Measurements from ENCODE around the gene BCR. TPM values are rescaled to one million over a fixed set of nuclear protein-coding genes. Genes with fewer than 3 reads are reported as not detected.

BCR gene
- total RNA-seq, 3 donors from 2014 or later = 43.6 to 56.0 (median 49.5) TPM

- TF ChIP-seq, protein P1, sequence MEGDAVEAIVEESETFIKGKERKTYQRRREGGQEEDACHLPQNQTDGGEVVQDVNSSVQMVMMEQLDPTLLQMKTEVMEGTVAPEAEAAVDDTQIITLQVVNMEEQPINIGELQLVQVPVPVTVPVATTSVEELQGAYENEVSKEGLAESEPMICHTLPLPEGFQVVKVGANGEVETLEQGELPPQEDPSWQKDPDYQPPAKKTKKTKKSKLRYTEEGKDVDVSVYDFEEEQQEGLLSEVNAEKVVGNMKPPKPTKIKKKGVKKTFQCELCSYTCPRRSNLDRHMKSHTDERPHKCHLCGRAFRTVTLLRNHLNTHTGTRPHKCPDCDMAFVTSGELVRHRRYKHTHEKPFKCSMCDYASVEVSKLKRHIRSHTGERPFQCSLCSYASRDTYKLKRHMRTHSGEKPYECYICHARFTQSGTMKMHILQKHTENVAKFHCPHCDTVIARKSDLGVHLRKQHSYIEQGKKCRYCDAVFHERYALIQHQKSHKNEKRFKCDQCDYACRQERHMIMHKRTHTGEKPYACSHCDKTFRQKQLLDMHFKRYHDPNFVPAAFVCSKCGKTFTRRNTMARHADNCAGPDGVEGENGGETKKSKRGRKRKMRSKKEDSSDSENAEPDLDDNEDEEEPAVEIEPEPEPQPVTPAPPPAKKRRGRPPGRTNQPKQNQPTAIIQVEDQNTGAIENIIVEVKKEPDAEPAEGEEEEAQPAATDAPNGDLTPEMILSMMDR (IDR thresholded peaks at IDR 0.05) = no peak
Measured at GRCh38 chr22:23179381-23180299, 669 bp upstream of the BCR start.

GRCh38 chr22:23180893-23181720 is 798 bp downstream of the BCR start:
- no peaks in the 10 kb centered on the region for H3K36me3 ChIP-seq (ENCODE audit: low read depth)
- peak overlapping the region; percentile 44 for H3K4me3 ChIP-seq
- peaks cover 5% of the 10 kb centered on the region for H3K9me3 ChIP-seq
- DNase-seq (peak in 2 of 3 donors; percentile 56 to 63), ATAC-seq (peak; percentile 5)
- intact Hi-C loops (cut with DNase I, micrococcal nuclease) = no loop called here
- H3K4me1 ChIP-seq (ENCODE audit: low read depth) = peaks cover 39% of the 10 kb centered on the region
- TF ChIP-seq, protein P1 (IDR thresholded peaks at IDR 0.05) = no peak

More at GRCh38 chr22:23179381-23180299, 669 bp upstream of the BCR start:
- intact Hi-C loops (cut with DNase I, micrococcal nuclease) = loop anchor here (2.0 to 5.0 kb wide), 2 partner anchors 99 to 103 kb away; no protein-coding TSS in a partner anchor
- Histone ChIP-seq H3K4me3 (no peak overlapping the region), H3K36me3 (ENCODE audit: low read depth) (no peaks in the 10 kb centered on the region), H3K9me3 (peaks cover 11% of the 10 kb centered on the region), H3K4me1 (ENCODE audit: low read depth) (peaks cover 39% of the 10 kb centered on the region)
- ATAC-seq = peak; percentile 5
- peak in 1 of 3 donors; percentile 62 for DNase-seq

GRCh38 chr22:23181721-23182308 is 1.5 kb downstream of the BCR start:
- DNase-seq = peak in 2 of 3 donors; percentile 43 to 58
- intact Hi-C loops (cut with DNase I, micrococcal nuclease) = no loop called here
- no peaks in the 10 kb centered on the region for H3K9me3 ChIP-seq
- H3K4me3 ChIP-seq = peak overlapping the region; percentile 44
- peaks cover 39% of the 10 kb centered on the region for H3K4me1 ChIP-seq (ENCODE audit: low read depth)
- H3K36me3 ChIP-seq (ENCODE audit: low read depth) = no peaks in the 10 kb centered on the region
- TF ChIP-seq, protein P1 (IDR thresholded peaks at IDR 0.05) = no peak
- ATAC-seq = no peak

DNA sequence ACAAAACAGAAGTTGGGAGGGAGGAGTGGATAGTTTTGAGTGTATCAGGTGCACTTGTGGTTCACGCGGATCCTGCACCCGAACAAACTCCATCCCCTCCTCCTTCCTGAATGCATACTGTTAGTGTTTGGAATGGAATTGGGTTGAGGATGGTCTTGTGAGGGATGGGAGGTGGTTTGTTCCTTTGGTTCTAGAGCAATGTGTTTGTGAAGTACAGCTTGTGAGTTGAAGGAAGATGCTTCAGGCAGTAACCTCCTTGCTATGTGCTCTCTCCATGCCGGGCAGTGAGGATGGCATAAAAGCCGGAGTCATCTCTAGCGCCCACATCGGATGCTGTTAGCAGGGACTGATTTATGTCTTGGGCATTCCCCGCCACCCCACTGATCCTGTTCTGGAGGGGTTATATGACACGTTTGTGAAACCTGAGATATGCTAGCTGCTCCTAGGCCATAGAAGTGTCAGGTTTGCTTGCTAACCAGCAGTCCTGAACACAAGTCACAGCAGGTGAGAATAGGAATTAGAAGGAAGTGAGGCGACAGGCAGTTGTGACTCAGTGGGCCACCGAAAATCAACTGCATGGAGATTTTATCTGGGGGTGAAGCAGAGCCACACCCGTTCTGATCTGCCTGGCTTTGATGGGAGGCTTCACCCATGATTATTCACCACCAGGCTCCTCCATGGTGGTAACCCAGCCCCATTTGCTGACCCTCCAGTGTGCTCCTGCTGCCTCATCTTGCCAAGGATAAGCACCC is 2.2 kb downstream of the BCR start:
- Histone ChIP-seq H3K4me1 (ENCODE audit: low read depth) (peaks cover 39% of the 10 kb centered on the region), H3K36me3 (ENCODE audit: low read depth) (no peaks in the 10 kb centered on the region), H3K9me3 (no peaks in the 10 kb centered on the region), H3K4me3 (no peak overlapping the region)
- TF ChIP-seq, protein P1 (IDR thresholded peaks at IDR 0.05) = no peak
- ATAC-seq (no peak), DNase-seq (peak in 1 of 3 donors; percentile 34)
- intact Hi-C loops (cut with DNase I, micrococcal nuclease) = no loop called here

Measured in mucosa of descending colon (tissue), 3 donors.